Adipose tissue (tissue), 3 donors: ENCODE data around the gene PLXNA4. TPM values are rescaled to one million over a fixed set of nuclear protein-coding genes. Genes with fewer than 3 reads are reported as not detected.

Source experiments
- H3K27ac ChIP-seq: one replicate; pipeline ENCODE4 v1.5.1; 2013; ENCODE audit warnings: low read depth, low read length
- WGBS, 3 donors: extraction: QIAGEN DNeasy Blood & Tissue Kit; methylation state at CpG; one replicate each; pipeline ENCODE4 v1.1.7; 2013; 5-methylcytosine and 5-hydroxymethylcytosine counted together
- polyA plus RNA-seq, 3 donors: library from polyadenylated mRNA; stranded (reverse); fragments of 200-250 nt; gene quantifications; one replicate each; pipeline ENCODE4 v1.2.3, GENCODE V29; 2013
- donor health status: healthy with polysubstance abuse.
- donor health status: Bipolar disorder and iron deficiency.
- donor health status: healthy.

Gene PLXNA4
- polyA plus RNA-seq, 3 donors: 1.6 to 38.3 (median 11.6) TPM

DNA sequence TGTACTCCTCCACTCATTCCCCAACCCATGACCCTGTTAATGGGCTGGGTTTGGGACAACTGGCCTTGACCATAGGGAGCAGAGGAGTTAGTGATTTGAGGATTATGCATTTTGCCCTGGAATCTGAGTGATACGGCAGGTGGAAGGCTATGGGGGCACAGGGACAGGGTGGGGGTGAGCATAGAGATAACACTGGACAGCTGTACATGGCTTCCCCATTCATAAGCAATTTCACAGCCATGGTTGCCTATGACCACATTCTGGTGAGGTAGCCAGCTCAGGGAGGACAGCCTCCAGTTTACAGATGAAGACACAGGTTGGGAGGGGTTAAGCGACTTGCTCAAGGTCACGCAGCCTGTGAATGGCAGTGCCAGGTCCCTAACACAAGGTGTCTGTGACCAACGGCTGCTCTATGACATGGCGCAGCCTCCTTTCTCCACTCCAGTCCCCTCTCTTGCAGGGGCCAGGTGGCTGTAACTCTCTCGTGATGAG, 319.5 kb downstream of the PLXNA4 start:
- H3K27ac ChIP-seq: no peak overlapping the region
- 74 to 91% (median 75%) methylated on average over 6 of the region's 6 CpGs for WGBS, 3 donors

GRCh38 chr7:132255898-132256297, 320.4 kb downstream of the PLXNA4 start:
- H3K27ac ChIP-seq: no peak overlapping the region
- WGBS, 3 donors: 25 to 47% (median 39%) methylated on average over 6 of the region's 6 CpGs

DNA sequence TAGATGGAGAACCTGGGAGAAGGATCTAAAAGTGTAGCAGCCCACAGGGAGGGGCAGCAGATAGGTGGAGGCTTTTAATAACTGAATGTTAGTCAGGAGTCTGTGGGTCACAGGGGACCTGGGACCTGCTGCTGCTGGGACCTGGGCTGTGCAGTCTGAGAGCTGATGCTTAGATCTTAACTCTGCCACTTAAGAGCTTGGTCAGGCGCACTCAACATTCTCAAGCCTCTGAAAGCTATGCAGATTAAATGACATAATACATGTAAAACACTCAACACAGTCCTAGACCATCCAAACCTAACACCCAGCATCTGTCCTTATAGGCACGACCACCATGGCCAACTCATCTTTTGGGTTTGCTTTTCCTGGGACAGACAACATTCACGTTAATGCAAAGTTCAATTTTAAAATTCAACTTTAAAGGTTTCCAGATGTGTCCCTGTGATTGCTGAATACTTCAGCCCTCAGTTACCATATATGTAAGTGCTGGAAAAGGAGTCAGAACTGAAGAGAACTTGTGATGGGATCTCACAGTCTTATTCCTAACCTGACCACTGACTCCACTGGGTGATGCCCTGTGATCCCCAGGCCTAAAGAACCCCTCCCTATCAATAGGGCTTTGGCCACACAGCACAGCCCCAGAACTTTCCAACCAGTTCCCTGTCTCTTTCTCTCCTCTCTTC, 321.0 kb downstream of the PLXNA4 start:
- H3K27ac ChIP-seq: no peak overlapping the region
- 86 to 98% (median 89%) methylated on average over 3 of the region's 3 CpGs for WGBS, 3 donors

GRCh38 chr7:132254455-132254854, 321.8 kb downstream of the PLXNA4 start:
- no peak overlapping the region for H3K27ac ChIP-seq
- WGBS, 3 donors: 88 to 91% (median 89%) methylated on average over 12 of the region's 12 CpGs

DNA sequence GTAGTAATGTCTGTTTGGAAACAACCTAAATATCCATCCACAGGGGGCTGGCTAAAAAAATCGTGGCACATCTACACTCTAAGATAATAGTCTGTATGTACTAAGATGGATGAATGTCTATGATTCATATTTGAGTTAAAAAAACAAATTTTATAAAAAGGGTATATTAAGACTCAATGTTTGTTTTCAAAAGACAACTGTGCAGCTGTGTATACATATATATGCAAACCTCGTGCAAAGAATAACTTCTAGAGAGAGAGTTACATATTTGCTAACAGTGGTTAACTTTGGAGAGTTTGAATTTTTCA, 323.5 kb downstream of the PLXNA4 start:
- WGBS, 3 donors: 42 to 61% (median 60%) methylated on average over 2 of the region's 2 CpGs
- no peak overlapping the region for H3K27ac ChIP-seq

- no peak overlapping the region for H3K27ac ChIP-seq
- WGBS, 3 donors: 20 to 48% (median 42%) methylated on average over 5 of the region's 5 CpGs
These were observed 325.0 kb downstream of the PLXNA4 start for GRCh38 chr7:132251327-132251659.

GRCh38 chr7:132250480-132251326, 325.6 kb downstream of the PLXNA4 start:
- WGBS, 3 donors: 25 to 54% (median 47%) methylated on average over 4 of the region's 4 CpGs
- no peak overlapping the region for H3K27ac ChIP-seq

DNA sequence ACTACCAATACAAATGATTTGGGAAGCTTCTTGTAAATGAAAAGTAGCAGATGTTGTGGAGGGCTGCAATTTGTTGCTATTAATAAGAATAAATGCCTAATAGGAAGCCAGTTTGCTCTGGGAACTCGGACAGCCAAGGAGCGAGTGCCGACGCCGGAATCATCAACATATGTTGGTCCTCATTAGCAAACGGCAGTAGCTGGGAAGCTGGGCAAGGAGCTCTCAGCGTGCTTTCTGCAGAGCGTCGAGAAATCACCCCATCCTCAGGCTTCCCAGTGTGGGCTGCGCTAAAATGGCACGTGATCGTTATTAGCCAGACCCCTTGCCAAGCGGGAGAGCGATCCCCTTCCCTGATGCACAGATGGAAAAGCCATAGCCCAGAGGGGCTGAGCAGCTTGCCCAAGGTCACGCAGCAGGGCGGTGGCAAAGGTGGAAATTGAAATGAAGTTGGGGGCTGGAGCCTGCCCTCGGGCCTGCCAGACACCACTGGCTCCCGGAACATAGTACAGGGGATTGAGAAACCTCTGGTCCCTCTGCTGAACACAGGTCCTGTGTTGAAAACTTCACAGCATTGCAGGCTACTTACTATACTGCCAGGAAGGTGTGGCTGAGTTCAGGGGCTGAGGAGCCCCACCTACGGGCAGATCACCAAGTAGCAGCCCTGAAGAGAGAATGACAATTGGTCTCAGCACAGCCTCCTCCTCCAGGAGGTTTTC, 326.9 kb downstream of the PLXNA4 start:
- no peak overlapping the region for H3K27ac ChIP-seq
- WGBS, 3 donors: 60 to 68% (median 65%) methylated on average over 19 of the region's 19 CpGs

- WGBS, 3 donors: 33 to 83% (median 76%) methylated on average over 2 of the region's 2 CpGs
- H3K27ac ChIP-seq: no peak overlapping the region
These were observed 327.4 kb downstream of the PLXNA4 start for GRCh38 chr7:132248841-132249240.

- WGBS, 3 donors: 85 to 88% (median 87%) methylated on average over 6 of the region's 6 CpGs
- H3K27ac ChIP-seq: no peak overlapping the region
These were observed 328.2 kb downstream of the PLXNA4 start for GRCh38 chr7:132247995-132248618.

GRCh38 chr7:132246591-132246990, 329.7 kb downstream of the PLXNA4 start:
- H3K27ac ChIP-seq: no peak overlapping the region

DNA sequence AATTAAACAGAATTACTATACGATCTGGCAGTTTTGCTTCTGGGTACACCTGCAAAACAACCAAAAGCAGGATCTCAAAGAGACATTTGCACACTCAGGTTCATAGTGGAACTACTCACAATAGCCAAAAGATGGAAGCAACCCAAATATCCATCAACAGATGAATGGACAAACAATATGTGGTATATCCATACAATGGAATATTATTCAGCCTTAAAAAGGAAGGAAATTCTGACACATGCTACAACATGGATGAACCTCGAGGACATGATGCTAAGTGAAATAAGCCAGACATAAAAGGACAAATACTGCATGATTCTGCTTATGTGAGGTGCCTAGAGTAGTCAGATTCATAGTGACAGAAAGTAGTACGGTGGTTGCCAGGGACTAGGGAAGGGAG, 330.7 kb downstream of the PLXNA4 start:
- 84 to 88% (median 88%) methylated on average over 3 of the region's 3 CpGs for WGBS, 3 donors
- no peak overlapping the region for H3K27ac ChIP-seq

GRCh38 chr7:132244903-132245480, 331.3 kb downstream of the PLXNA4 start:
- 87 to 89% (median 87%) methylated on average over 5 of the region's 5 CpGs for WGBS, 3 donors
- H3K27ac ChIP-seq: no peak overlapping the region

DNA sequence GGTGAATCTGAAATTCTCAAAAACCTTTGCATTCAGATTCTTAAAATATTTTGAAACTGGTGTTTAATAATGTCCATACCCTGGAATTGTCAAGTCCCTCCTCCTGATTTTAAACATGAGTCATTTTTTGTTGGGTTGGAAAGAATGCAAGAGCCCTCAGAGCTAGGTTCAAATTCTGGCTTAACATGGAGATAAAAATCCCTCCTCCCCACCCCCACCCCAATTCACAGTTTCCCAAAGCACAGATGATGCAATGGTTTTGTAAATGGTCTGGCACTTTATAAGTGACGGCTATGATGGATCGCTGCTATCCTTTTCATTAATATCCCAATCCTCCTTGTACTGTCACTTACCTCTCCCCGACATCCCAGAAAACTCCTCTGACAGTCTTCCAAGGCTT, 332.8 kb downstream of the PLXNA4 start:
- WGBS, 3 donors: 71 to 95% (median 94%) methylated on average over 3 of the region's 3 CpGs
- no peak overlapping the region for H3K27ac ChIP-seq

GRCh38 chr7:132243051-132243450, 333.2 kb downstream of the PLXNA4 start:
- H3K27ac ChIP-seq: no peak overlapping the region
- 88 to 91% (median 90%) methylated on average over 1 of the region's 1 CpG for WGBS, 3 donors

DNA sequence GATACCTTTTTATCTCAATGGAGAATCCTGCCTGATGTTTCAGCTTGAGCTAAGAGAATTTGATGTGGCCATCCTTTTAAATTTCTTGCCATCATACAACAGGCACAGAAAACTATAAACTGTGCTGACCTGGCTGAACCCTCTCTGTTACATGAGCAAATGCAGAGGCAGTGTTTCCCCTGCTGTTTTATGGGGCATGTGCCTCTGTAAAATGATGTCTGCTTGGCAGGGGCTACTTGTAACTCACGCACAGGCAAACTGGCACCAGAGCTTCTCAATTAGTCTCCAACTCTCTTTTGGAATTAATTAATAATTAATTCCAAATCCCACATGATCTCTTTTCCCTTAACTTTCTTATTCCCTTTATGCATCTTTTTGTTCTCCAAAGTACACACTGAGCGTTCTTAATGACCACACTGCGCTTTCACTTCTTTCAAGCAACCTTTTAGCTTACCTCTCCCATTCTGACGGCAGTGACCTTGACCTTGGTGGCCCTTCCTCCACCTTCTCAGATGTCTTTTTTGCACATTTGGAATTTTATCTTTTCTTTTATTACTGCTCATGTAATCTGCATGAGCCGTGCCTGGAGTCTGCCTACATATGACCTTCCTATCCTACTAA, 334.0 kb downstream of the PLXNA4 start:
- no peak overlapping the region for H3K27ac ChIP-seq

DNA sequence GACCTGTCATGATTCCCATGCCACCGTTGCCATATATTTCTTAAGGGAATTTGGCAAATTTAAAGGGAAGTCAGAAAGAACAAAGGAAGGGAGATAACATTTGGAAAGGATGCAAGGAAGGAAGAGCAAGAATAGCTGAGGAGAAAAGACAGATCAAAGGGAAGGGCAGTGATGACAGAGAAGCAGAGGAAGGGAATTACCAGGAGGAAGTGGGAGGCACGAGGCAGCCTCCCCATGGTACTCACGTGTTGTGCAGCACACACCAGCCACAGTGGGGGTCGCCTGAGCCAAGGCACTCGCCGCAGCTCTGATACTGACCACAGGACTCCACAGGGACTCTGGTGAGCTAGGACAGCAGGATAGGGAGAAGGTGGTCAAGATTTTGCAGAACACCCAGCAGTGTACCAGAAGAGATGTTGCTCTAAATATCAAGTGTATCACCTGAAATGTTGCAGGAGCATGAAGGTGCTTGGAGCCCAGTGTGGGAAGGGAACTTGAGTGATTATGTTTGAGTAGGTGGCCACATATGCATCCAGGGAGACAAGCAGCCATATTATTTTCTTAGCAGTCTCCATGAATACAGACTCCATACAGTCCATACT, 335.3 kb downstream of the PLXNA4 start:
- WGBS, 3 donors: 29 to 41% (median 31%) methylated on average over 6 of the region's 6 CpGs
- no peak overlapping the region for H3K27ac ChIP-seq

More for the DNA sequence above, 334.0 kb downstream of the PLXNA4 start:
- 57 to 80% (median 79%) methylated on average over 5 of the region's 5 CpGs for WGBS, 3 donors

DNA sequence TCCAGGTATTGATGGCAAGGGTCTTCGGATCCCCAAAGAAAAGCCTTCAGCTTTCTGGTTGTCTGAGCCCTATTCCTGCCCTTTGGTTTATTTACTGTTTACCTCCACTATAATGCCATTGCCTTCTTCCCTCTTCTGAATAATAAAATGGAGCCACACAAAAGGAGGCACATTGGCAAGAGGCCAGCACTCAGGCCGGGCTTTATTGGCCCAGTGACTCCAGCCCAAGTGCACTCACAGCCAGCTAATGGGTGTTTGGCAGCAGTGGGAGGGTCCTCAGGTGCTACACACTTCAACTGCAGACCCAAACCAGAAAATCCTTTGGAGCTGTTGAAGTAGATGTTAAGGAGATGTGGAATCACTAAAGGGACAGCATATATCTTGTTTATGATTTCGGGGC, 336.0 kb downstream of the PLXNA4 start:
- H3K27ac ChIP-seq: no peak overlapping the region
- 63 to 70% (median 66%) methylated on average over 3 of the region's 3 CpGs for WGBS, 3 donors
